AG09309 (cell line): Measurements from ENCODE around the gene PDE8B.
"Not testable (repeated sequence)": the region's sequence is repeated elsewhere in the genome, so short reads cannot be mapped to it uniquely, and the experiment has no call there.

ENCODE experiments used
- DNase-seq: peaks from one replicate; pipeline ENCODE4 v3.0.0-alpha.2; 2010; ENCODE audit warnings: low read depth
- H3K4me3 ChIP-seq: 2 replicates; pipeline ENCODE4 v1.5.1; 2011; ENCODE audit warnings: mild to moderate bottlenecking, low read depth, low read length, moderate library complexity; ENCODE audit not compliant: control insufficient read depth
- CTCF ChIP-seq: IDR thresholded peaks from 2 replicates; pipeline ENCODE4 v1.5.1; 2011; ENCODE audit warnings: mild to moderate bottlenecking, low read depth, low read length, inconsistent platforms; ENCODE audit not compliant: insufficient read depth, control insufficient read depth; ENCODE audit errors: missing control alignments

Gene PDE8B

GRCh38 chr5:77449277-77449676 is 238.8 kb downstream of the PDE8B start:
- TF ChIP-seq CTCF, result no peak
- H3K4me3 ChIP-seq, result no peak overlapping the region
- no peak for DNase-seq

- no peak for TF ChIP-seq CTCF
- DNase-seq, result no peak
- no peak overlapping the region for H3K4me3 ChIP-seq
Measured at GRCh38 chr5:77449981-77450380, 239.5 kb downstream of the PDE8B start.

GRCh38 chr5:77452351-77452750 is 241.9 kb downstream of the PDE8B start:
- H3K4me3 ChIP-seq, result no peak overlapping the region
- no peak for TF ChIP-seq CTCF
- no peak for DNase-seq

- no peak for DNase-seq
- no peak for TF ChIP-seq CTCF
- no peak overlapping the region for H3K4me3 ChIP-seq
Measured at GRCh38 chr5:77454123-77454522, 243.6 kb downstream of the PDE8B start.

- DNase-seq, result no peak
- H3K4me3 ChIP-seq, result no peak overlapping the region
- TF ChIP-seq CTCF, result no peak
Measured at GRCh38 chr5:77461287-77461686, 250.8 kb downstream of the PDE8B start.

GRCh38 chr5:77463905-77464304 is 253.4 kb downstream of the PDE8B start:
- no peak overlapping the region for H3K4me3 ChIP-seq
- no peak for TF ChIP-seq CTCF
- no peak for DNase-seq

- DNase-seq, H3K4me3 ChIP-seq: not testable (repeated sequence)
Measured at GRCh38 chr5:77468875-77469274, 258.4 kb downstream of the PDE8B start.

GRCh38 chr5:77475041-77475440 is 264.6 kb downstream of the PDE8B start:
- H3K4me3 ChIP-seq, DNase-seq: not testable (repeated sequence)
